Upper lobe of right lung (tissue), 1 donor: ENCODE results near the gene OCEL1. TPM values are rescaled to one million over a fixed set of nuclear protein-coding genes. Genes with fewer than 3 reads are reported as not detected.
"Not testable (repeated sequence)": the region's sequence is repeated elsewhere in the genome, so short reads cannot be mapped to it uniquely, and the experiment has no call there.

Source experiments
- ATAC-seq: fragments of 200-7000 bp; cut with Tn5 transposase; one replicate; pipeline ENCODE4 v1.9.1; 2020; ENCODE audit warnings: mild to moderate bottlenecking, moderate library complexity
- DNase-seq: peaks from one replicate; pipeline ENCODE4 v3.0.0-alpha.2; 2020
- H3K27ac ChIP-seq: fragments of 200-600 bp; one replicate; pipeline ENCODE4 v1.8.0; 2022
- H3K27me3 ChIP-seq: fragments of 200-600 bp; one replicate; pipeline ENCODE4 v1.8.0; 2022; ENCODE audit warnings: mild to moderate bottlenecking
- H3K36me3 ChIP-seq: fragments of 200-600 bp; one replicate; pipeline ENCODE4 v1.8.0; 2022
- H3K4me1 ChIP-seq: fragments of 200-600 bp; one replicate; pipeline ENCODE4 v1.8.0; 2022
- H3K4me3 ChIP-seq: fragments of 200-600 bp; one replicate; pipeline ENCODE4 v1.8.0; 2022; ENCODE audit warnings: mild to moderate bottlenecking
- H3K9me3 ChIP-seq: fragments of 200-600 bp; one replicate; pipeline ENCODE4 v1.8.0; 2022
- intact Hi-C: fragments of 100-400 bp; cut with DNase I; formaldehyde crosslinking; loops from one replicate; pipeline ENCODE4 v1.11.0; 2022
- total RNA-seq: library from RNA; stranded (reverse); fragmentation: NEBNext Ultra II Directional; extraction: Animal tissue kit (Norgen Biotek cat#: 25700); gene quantifications from one replicate; pipeline ENCODE4 v1.2.1, GENCODE V29; 2021
- TF ChIP-seq, protein P1 (sequence below): fragments of 200-600 bp; IDR thresholded peaks from one replicate; pipeline ENCODE4 v1.8.0; 2022; ENCODE audit warnings: antibody characterized with exemption
- donor health status: DM: no; HTN: yes; CAD: no; lungs with severe emphysema.

The OCEL1 gene
- total RNA-seq, 1 donor from 2014 or later, result 31.6 TPM

DNA sequence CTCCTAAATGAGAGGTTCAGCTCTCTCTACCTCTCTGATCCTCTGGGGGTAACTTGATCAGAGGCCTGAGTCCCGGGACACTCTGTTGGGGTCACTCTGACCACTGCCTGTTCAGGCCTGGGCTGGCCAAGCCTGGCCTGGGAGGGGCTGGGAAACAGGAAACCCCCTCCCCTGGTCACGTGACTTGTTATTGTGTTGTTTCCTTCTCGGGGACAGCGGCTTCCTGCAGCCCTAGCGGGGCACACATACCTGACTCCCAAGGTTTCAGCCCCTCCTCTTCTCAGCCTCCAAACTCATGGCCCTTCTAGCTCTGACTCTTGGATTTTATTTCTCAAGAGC, 38.6 kb downstream of the OCEL1 start, which contains the start of gene USHBP1:
Gene USHBP1, minus strand, starts transcription at position 105 of the 339 bp plus-strand sequence. CDS start 446 bp downstream, outside the sequence.
- peaks cover 10% of the 10 kb centered on the region for H3K36me3 ChIP-seq
- no peaks in the 10 kb centered on the region for H3K27me3 ChIP-seq
- H3K4me1 ChIP-seq, result peaks cover 6% of the 10 kb centered on the region
- DNase-seq, result no peak
- intact Hi-C loops, result no loop called here
- peak within 1 kb of the TSS; percentile 52 for H3K4me3 ChIP-seq
- ATAC-seq, result no peak
- H3K27ac ChIP-seq, result peak within 1 kb of the TSS; percentile 78
- TF ChIP-seq, protein P1, sequence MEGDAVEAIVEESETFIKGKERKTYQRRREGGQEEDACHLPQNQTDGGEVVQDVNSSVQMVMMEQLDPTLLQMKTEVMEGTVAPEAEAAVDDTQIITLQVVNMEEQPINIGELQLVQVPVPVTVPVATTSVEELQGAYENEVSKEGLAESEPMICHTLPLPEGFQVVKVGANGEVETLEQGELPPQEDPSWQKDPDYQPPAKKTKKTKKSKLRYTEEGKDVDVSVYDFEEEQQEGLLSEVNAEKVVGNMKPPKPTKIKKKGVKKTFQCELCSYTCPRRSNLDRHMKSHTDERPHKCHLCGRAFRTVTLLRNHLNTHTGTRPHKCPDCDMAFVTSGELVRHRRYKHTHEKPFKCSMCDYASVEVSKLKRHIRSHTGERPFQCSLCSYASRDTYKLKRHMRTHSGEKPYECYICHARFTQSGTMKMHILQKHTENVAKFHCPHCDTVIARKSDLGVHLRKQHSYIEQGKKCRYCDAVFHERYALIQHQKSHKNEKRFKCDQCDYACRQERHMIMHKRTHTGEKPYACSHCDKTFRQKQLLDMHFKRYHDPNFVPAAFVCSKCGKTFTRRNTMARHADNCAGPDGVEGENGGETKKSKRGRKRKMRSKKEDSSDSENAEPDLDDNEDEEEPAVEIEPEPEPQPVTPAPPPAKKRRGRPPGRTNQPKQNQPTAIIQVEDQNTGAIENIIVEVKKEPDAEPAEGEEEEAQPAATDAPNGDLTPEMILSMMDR, result no peak
- H3K9me3 ChIP-seq, result no peaks in the 10 kb centered on the region

- Histone ChIP-seq H3K4me1 (peaks cover 6% of the 10 kb centered on the region), H3K27me3 (no peaks in the 10 kb centered on the region), H3K4me3 (no peak overlapping the region), H3K27ac (no peak overlapping the region), H3K36me3 (peaks cover 24% of the 10 kb centered on the region), H3K9me3 (no peaks in the 10 kb centered on the region)
- intact Hi-C loops, result no loop called here
- DNase-seq, result no peak
- no peak for ATAC-seq
- TF ChIP-seq, protein P1, result no peak
Observed at GRCh38 chr19:17266026-17266425, 40.0 kb downstream of the OCEL1 start.

GRCh38 chr19:17266589-17266974, 40.6 kb downstream of the OCEL1 start:
- no peak for DNase-seq
- TF ChIP-seq, protein P1, result no peak
- H3K4me3 ChIP-seq, result peak overlapping the region; percentile 23
- peaks cover 30% of the 10 kb centered on the region for H3K36me3 ChIP-seq
- H3K9me3 ChIP-seq, result no peaks in the 10 kb centered on the region
- H3K27ac ChIP-seq, result no peak overlapping the region
- H3K4me1 ChIP-seq, result peaks cover 6% of the 10 kb centered on the region
- intact Hi-C loops, result no loop called here
- no peak for ATAC-seq
- no peaks in the 10 kb centered on the region for H3K27me3 ChIP-seq

DNA sequence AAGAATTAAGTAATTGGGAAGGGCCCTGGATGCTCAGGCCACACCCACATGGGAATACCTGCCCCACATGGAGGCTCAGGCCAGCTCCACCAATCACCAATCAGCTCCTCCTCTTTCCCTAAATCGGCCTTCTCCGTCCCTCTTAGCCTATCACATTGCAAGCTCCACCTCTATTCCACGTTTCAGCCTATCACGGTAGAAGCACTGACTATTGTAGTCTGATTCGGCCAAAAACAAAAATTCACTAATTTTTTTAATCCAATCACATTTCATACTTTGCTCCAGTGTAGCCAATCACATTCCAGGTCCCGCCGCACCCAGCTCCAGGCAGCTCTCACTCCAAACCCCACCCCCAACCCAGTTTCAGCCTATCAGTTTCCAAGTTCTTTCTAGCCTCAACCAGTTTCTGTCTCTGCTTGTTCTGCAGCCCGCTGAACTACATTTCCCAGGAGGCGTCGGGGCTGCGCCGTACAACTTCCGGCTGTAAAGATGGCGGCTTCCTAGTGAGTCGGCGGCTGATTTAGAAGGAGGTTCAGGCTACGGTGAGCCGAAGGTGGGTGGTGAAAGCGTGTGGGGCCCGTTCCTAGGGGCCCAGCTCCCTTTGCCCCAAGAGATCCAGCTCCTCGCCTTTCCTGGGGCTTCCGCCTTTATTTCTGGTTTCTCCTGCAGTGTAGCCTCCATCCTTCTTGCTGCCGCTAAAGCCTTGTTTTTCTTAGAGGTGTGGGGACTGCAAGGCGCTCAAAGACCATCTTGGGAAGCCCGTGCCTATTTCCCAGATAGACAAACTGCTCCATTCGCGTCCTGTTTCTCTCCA, 41.2 kb downstream of the OCEL1 start, which contains the start of gene BABAM1:
Gene BABAM1, plus strand, starts transcription at position 469 of the 814 bp plus-strand sequence. CDS start 1,364 bp downstream, outside the sequence.
- peaks cover 35% of the 10 kb centered on the region for H3K36me3 ChIP-seq
- H3K4me3 ChIP-seq, result peak within 1 kb of the TSS; percentile 70
- no peaks in the 10 kb centered on the region for H3K27me3 ChIP-seq
- TF ChIP-seq, protein P1, result no peak
- H3K27ac ChIP-seq, result peak within 1 kb of the TSS; percentile 78
- peak; percentile 97 for ATAC-seq
- peaks cover 6% of the 10 kb centered on the region for H3K4me1 ChIP-seq
- H3K9me3 ChIP-seq, result no peaks in the 10 kb centered on the region
- peak; percentile 94 for DNase-seq
- intact Hi-C loops, result no loop called here

GRCh38 chr19:17268754-17269153, 42.7 kb downstream of the OCEL1 start:
- H3K4me3 ChIP-seq, result no peak overlapping the region
- no peaks in the 10 kb centered on the region for H3K9me3 ChIP-seq
- no peak overlapping the region for H3K27ac ChIP-seq
- H3K4me1 ChIP-seq, result peaks cover 6% of the 10 kb centered on the region
- intact Hi-C loops, result no loop called here
- H3K36me3 ChIP-seq, result peaks cover 46% of the 10 kb centered on the region
- ATAC-seq (no peak), DNase-seq (no peak)
- H3K27me3 ChIP-seq, result no peaks in the 10 kb centered on the region
- TF ChIP-seq, protein P1, result no peak

- ATAC-seq, H3K4me1 ChIP-seq, DNase-seq, H3K4me3 ChIP-seq, H3K27me3 ChIP-seq, H3K27ac ChIP-seq, intact Hi-C loops, H3K9me3 ChIP-seq: not testable (repeated sequence)
- peaks cover 78% of the 10 kb centered on the region for H3K36me3 ChIP-seq
Observed at GRCh38 chr19:17274892-17275291, 48.9 kb downstream of the OCEL1 start.
